Measurements from ENCODE around the gene MRPL3.

The MRPL3 gene

GRCh38 chr3:131502530-131503319, at the start of gene MRPL3:
TSS of gene MRPL3 (minus strand) at chr3:131502971. CDS start at chr3:131502821, 150 bp downstream.
- ATAC-seq = peak; percentile 95

- no peak for ATAC-seq
Observed at GRCh38 chr3:131551761-131552160, 49.0 kb upstream of the MRPL3 start.

DNA sequence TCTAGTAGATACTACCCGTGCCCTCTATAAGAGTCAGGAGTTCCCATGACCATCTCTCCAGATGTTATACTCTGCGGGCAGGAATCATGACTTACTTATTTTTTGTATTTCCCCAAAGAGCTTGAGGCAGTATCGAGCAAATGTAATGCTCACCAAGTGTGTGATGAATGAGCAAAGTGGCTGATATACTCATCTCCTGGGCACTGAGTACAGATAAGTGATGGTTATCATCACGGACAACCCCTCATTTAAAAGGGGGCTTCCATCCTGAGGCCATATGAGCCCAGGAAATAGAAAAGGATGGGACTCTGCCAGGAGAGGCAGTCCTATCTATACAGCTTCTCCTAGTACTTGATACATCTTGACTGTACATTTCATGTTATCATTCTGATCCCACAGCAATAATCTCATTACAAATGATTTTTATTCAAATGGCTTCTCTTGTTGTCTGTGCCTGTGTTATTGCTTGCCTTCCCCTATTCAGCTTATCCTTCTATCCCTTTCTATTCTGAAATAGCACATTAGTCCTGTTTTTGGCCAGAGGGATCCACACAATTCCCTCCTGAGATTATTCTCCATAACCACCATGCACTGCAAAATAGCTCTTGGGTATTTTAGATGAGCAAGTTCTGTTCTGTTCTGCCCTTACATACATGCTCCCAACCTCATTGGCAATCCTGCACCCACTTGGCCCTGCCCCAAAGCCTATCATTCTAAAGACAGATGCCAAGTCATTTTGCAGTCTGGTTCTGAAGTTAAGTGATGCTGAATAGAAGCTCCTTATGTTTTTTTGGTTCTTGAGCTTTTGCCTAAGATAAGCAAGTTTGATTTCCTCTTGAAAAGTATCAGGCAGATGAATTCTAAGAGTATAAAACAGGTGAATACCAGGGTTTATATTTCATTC, 48.0 kb upstream of the MRPL3 start:
- no peak for ATAC-seq

GRCh38 chr3:131549340-131549739, 46.6 kb upstream of the MRPL3 start:
- no peak for ATAC-seq

DNA sequence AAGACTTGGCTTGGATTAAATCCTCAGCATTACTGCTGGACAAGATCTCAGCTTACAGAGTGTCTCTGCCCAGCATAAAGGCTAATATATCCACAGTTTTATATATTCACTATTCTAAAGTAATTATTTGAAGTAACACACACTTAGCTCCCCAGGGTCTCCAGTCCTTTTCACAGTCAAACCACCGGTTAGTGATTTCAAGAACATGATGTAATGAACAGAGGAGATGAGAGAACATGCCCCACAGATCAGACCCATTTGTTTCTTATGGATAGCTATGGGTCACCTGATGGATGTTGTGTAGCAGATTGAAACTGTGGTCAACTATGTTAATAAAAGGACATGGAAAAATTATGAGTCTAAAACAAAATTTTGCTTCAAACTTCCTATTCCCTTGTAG, 44.8 kb upstream of the MRPL3 start:
- no peak for ATAC-seq

- ATAC-seq = no peak
Observed at GRCh38 chr3:131546441-131546840, 43.7 kb upstream of the MRPL3 start.

DNA sequence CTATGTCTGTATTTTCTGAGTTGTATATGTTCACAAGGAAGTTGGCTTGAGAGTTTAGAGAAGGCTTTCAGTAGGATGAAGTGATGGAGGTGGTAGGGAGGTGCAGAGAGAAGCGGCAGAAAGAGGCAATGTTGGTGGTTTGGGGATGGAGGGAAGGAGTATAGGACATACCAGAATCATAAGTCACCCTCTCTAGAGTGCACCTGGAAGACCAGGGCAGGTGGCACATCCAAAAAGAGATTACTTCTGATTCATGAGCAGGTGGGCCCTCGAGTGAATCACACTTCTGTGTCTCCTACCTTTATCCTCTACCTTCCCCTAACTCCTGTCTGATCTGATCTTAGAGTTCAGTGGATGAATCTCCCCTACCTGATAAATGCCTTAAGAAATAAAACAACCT, 41.8 kb upstream of the MRPL3 start:
- ATAC-seq = no peak

DNA sequence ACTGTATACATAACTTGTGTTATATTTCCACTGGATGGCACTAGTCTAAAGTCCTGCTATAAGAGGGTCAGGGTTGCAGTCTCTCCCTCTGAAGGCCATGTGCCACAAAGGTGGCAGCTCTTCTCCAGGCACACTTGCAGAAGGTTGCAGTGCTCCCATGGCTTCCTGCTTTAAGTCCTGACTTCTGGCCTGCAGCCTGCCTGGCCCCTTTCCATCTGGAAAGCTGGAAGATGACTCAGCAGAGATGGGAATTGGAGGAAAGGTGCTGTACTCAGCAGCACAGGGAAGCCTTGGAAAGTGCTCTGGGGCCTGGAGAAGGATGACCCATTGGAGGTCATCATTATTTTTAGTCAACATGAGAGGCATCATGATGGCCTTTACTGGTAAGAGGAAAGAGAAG, 40.9 kb upstream of the MRPL3 start:
- ATAC-seq = no peak

DNA sequence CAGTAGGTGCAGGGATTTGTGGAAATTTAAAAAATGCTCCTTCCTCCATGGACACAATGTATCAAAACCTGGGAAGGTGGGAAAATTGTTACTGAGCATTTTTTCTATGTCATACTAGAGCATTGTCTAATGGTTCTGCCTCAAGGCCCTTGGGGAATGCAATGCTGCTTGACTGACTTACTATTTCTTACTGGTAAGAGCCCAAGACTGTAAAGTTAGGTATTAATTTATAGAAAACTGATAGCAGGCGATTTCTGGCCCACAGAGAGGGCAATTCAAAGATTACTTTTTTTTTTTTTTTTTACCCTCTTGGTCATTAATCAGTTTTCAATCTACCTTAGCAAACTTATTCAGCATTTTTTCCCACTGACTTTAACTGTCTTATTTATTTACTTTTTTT, 38.5 kb upstream of the MRPL3 start:
- no peak for ATAC-seq

DNA sequence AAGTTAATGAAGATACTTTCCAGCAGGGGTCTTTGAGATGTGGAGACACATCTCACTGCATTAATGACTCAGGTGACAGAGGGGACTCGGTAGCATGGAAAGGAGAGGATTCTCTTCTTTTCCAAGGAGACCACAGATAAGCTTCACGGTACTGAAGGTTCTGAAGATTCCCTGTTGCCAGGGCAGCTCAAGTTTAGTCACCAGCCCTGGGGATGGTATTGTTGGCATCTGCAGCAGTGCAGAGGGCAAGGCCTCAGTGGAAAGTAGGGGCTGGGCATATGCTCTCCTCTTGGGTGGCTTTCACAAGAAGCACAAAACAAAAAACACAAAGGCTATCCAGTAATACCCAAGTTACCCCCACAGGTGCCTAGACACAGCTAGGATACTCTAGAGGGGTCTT, 38.0 kb upstream of the MRPL3 start:
- ATAC-seq = no peak

DNA sequence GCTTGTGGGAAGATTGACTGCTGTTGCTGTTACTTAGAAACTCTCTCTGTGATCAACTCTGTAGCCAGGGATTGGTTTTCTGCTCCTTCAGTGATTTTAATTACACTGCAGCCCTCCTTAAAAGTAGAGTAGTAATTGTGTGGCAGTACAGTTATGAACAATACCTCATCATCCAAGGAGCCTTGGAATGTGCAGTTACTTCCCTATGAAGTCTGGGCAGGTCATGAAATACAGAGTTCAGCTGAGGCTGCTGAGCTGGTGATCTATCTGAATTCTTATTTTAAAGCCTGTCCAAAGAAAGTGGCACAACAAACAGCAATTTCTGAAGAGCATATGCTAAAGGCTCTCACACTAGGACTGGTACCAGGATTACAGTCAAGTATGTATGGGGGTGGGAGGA, 37.4 kb upstream of the MRPL3 start:
- no peak for ATAC-seq

GRCh38 chr3:131538968-131539367, 36.2 kb upstream of the MRPL3 start:
- ATAC-seq = no peak

DNA sequence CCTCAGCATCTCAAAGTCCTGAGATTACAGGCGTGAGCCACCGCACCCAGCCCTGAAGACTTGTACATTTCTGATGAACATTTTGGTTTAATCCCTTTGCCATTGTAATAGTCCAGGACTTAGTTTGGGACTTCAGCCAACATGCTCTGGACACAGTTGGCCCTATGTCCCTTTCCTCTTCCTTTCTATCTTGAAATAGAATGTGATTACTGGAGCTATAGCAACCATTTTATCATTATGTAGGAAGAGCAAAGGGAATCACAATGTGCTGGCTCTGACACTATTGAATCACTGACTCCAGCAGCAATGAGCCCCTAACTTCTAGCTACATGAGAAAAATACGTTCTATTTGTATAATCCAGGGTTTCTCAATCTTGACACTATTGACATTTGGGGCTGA, 34.8 kb upstream of the MRPL3 start:
- no peak for ATAC-seq

DNA sequence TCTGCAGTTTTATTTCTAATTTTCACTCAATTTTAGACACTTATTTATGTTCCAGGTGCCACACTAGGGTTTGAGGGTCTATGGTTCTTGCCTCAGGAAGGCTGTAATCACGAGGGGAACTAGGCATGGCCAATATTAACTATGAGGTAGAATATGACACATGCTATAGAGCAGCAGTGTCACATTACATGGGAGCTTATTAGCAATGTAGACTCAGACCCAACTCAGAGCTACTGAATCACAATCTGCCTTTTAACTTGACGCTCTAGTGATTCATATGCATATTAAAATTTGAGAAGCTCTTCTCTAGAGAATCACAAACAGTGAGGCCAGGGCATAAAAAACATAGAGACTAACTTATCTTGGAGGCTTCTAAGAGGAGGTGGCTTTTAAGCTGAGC, 32.8 kb upstream of the MRPL3 start:
- no peak for ATAC-seq

DNA sequence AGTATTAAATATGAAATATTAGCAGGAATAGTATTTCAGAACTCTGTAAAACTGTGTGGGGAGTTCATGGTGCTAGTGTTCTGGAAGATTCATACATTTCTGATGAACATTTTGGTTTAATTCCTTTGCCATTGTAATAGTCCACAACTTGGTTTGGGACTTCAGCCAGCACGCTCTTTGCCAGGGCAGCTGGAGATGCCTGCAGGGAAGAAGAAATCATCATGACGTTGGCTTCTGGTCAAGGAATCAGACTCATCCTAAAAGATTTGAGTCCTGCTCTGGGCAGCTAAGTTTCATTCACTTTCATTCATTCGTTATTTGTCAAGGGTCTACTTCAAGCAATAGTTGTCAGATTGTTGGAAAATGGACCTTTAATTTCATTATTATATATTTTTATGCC, 32.4 kb upstream of the MRPL3 start:
- no peak for ATAC-seq

DNA sequence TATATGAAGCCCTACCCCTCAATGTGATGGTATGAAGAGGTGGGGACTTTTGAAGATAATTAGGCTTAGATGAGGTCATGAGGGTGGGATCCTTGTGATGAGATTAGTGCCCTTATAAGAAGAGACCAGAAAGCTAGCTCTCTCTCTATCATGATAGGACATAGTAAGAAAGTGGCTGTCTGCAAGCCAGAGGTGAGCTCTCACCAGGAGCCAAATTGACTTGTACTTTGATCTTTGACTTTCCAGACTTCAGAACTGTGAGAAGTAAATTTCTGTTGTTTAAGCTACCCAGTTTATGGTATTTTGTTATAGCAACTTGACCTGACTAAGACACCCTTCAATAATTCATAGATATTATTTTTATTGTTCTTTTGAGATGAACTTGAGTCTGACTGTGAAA, 29.9 kb upstream of the MRPL3 start:
- no peak for ATAC-seq

- no peak for ATAC-seq
Observed at GRCh38 chr3:131530843-131531242, 28.1 kb upstream of the MRPL3 start.

DNA sequence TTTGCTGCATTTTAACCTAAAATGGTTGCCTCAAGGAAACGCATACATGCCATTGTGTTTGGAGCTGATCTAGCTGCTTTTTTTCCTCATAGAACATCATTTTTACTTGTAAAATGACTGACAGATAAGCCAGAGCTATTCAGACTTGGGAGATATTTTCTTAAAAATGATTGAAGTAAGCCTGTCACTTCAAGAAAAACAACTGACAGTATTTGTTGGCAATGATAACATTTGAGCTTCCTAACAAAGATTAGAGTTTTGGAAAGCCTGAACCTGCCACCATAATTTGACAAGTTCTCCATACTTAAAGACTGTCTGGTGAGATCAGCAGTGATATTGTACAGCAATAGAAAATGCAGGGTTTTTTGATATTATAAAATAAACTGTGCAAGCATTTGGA, 27.6 kb upstream of the MRPL3 start:
- ATAC-seq = no peak

DNA sequence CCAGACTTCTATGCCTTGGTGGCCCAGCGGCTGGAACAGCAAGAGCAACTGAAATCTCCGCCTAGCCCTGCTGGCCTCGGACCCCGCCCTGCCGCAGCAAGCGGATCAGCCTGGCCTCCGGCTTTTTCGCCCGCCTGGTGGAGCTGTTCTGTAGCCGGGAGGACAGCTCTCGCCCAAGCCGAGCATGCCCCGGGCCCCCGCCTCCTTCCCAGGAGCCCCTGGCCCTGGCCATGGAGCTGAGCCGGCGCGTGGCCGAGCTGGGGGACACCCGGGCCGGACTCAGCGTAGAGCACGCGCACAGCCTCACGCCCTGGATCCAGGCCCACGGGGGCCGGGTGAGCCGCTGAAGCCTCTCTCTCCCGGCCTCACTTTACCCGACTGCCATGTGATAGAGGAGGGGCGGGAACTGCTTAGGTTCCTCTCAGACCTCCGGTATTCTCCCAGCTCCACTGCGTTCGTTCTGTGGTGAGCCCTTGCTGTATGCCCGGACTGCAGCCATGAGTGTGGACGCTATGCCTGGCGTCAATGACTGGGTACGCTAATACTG, 24.1 kb upstream of the MRPL3 start:
- no peak for ATAC-seq

GRCh38 chr3:131518680-131519079, 15.9 kb upstream of the MRPL3 start:
- no peak for ATAC-seq

GRCh38 chr3:131505421-131505820, 2.6 kb upstream of the MRPL3 start:
- no peak for ATAC-seq

DNA sequence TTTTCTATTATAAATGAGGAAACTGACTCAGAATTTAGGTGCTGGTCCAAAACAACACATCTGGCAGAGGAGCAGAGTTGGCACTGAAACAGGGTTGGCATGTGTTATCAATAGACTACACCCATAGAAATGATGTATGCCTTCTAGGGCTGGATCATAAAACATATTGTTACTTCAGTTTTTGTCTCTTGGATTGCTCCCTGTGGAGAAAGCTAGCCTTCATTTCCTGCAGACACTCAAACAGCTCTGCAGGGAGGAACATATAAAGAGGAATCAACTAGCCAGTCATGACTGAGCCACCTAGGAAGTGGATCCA, 507 bp upstream of the MRPL3 start:
- ATAC-seq = no peak

DNA sequence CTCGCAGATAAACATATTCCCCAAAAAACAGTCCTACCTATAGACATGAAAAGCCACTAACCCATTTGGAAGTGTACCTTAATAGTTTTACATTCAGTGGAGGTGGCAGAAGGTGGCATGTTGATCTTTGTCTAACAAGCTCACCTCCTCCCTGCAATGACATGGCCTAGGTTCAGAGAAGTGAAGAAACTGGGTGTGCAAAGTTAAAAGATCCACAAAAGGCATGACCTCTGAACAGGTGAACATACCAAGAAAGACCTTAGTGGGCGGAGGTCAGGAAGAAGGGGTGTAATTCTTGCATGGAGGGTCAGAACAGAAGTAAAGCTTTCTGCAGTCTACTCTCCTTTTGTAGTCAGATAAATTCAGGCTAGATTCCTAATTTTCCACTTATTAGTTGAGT, 822 bp downstream of the MRPL3 start:
- ATAC-seq = no peak

DNA sequence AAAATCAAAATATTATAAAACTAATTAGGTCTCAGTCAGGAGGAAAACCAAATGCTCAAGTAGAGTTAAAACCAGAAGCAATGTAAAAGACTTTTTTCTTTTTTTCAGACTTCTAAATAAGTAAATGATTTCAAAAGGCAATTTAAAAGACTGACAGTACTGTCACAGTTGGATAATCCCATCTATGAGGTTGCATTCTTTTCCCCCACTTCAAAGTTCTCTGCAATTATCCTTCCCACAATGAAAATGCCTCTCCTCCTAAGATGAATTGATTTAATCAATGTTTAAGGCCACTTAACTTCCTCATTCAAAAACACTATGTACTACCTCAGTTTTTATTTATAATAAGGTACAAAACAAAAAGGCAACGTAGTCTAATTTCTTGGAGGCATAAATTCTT, 8.1 kb downstream of the MRPL3 start:
- ATAC-seq = no peak
